H1 (cell line): ENCODE measurements around the gene PDHB.

Source experiments
- CEBPB ChIP-seq: IDR thresholded peaks from 2 replicates; pipeline ENCODE4 v1.6.1; 2012; ENCODE audit warnings: low read depth, low read length
- EP300 ChIP-seq, 2 experiments: IDR thresholded peaks; 1 replicate in 1 of 2; 2 replicates in 1 of 2; pipeline ENCODE4 v1.6.1; 2011 to 2012; ENCODE audit warnings: low read depth in 2 of 2, low read length in 2 of 2, mild to moderate bottlenecking in 2 of 2, borderline replicate concordance in 1 of 2, inconsistent platforms in 1 of 2, moderate library complexity in 1 of 2
- EZH2 ChIP-seq: fragments of 200-600 bp; sonication (generic); IDR thresholded peaks from 2 replicates; pipeline ENCODE4 v1.7.1; 2012; ENCODE audit warnings: low read depth, mild to moderate bottlenecking, moderate library complexity, low read length, inconsistent platforms; ENCODE audit not compliant: severe bottlenecking
- POLR2A ChIP-seq, 2 experiments: IDR thresholded peaks; 1 replicate in 1 of 2; 2 replicates in 1 of 2; pipeline ENCODE4 v1.6.1; 2011; ENCODE audit warnings: low read depth in 2 of 2, low read length in 2 of 2, mild to moderate bottlenecking in 2 of 2; ENCODE audit errors: control extremely low read depth in 1 of 2
- RAD21 ChIP-seq, 2 experiments: IDR thresholded peaks in 1 of 2; conservative IDR thresholded peaks in 1 of 2; 2 replicates each; pipeline ENCODE4 v1.6.1; 2011; ENCODE audit warnings: low read depth in 2 of 2, low read length in 2 of 2, improper control_type of control experiment in 1 of 2, inconsistent platforms in 1 of 2, mild to moderate bottlenecking in 1 of 2, moderate library complexity in 1 of 2
- RXRA ChIP-seq: IDR thresholded peaks from 2 replicates; pipeline ENCODE4 v1.6.1; 2011; ENCODE audit warnings: low read depth, mild to moderate bottlenecking, low read length, moderate library complexity; ENCODE audit not compliant: insufficient read depth
- SUZ12 ChIP-seq: fragments of 200-600 bp; sonication (generic); IDR thresholded peaks from 2 replicates; pipeline ENCODE4 v1.6.1; 2012; ENCODE audit warnings: mild to moderate bottlenecking, inconsistent platforms, low read length, moderate library complexity, mixed read lengths
- TF ChIP-seq, protein P1 (sequence below), 3 experiments: IDR thresholded peaks; 1 replicate in 2 of 3; 2 replicates in 1 of 3; pipeline versions ENCODE4 v1.5.1 to v1.6.1; 2011; ENCODE audit warnings: low read length in 3 of 3, mild to moderate bottlenecking in 3 of 3, inconsistent platforms in 2 of 3, low read depth in 1 of 3, moderate library complexity in 1 of 3; ENCODE audit not compliant: insufficient read depth in 1 of 3; ENCODE audit errors: control extremely low read depth in 1 of 3
- TF ChIP-seq, protein P2 (sequence below): IDR thresholded peaks from 2 replicates; pipeline ENCODE4 v1.6.1; 2012; ENCODE audit warnings: low read length, inconsistent platforms
- TF ChIP-seq, protein P3 (sequence below): IDR thresholded peaks from 2 replicates; pipeline ENCODE4 v1.6.1; 2011; ENCODE audit warnings: low read depth, mild to moderate bottlenecking, low read length; ENCODE audit not compliant: insufficient read depth
- TF ChIP-seq, protein P4 (sequence below): IDR thresholded peaks from 2 replicates; pipeline ENCODE4 v1.6.1; 2012; ENCODE audit warnings: inconsistent platforms

DNA sequence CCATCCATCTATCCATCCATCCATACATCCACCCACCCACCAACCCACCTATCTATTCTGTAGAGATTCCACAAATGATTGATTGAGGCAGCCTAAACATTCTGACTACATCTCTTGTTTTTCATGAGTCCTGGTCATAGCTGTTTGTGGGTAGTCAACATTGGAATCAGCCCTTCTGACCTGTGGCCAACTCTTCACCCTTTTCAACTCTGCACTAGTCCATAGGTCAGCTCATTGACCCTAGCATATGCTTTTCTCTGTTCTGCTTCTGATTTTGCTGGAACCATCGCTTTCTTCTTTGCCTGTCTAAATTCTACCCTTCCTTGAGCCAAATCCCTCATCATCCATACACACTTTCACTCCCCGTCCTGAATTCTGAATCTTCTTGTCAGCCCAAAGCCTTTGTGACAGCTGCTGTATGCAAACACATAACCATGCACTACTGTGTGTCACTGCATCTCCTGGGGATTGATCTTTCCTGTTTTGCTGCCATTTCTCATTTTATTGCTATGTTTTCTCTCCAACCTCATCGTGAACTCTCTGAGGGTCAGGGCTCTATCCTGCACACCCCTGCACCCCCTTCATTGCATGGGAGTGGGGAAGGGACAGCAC, 41.4 kb upstream of the PDHB start:
- TF ChIP-seq RAD21 (IDR thresholded peaks at IDR 0.05 in 1 of 2, conservative IDR thresholded peaks at IDR 0.05 in 1 of 2; ENCODE audit: low read depth in 2 of 2, low read length in 2 of 2) = no peak
- TF ChIP-seq, protein P1, sequence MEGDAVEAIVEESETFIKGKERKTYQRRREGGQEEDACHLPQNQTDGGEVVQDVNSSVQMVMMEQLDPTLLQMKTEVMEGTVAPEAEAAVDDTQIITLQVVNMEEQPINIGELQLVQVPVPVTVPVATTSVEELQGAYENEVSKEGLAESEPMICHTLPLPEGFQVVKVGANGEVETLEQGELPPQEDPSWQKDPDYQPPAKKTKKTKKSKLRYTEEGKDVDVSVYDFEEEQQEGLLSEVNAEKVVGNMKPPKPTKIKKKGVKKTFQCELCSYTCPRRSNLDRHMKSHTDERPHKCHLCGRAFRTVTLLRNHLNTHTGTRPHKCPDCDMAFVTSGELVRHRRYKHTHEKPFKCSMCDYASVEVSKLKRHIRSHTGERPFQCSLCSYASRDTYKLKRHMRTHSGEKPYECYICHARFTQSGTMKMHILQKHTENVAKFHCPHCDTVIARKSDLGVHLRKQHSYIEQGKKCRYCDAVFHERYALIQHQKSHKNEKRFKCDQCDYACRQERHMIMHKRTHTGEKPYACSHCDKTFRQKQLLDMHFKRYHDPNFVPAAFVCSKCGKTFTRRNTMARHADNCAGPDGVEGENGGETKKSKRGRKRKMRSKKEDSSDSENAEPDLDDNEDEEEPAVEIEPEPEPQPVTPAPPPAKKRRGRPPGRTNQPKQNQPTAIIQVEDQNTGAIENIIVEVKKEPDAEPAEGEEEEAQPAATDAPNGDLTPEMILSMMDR (IDR thresholded peaks at IDR 0.05; ENCODE audit: control extremely low read depth in 1 of 3, insufficient read depth in 1 of 3, low read depth in 1 of 3, low read length in 3 of 3) = no peak
- TF ChIP-seq EP300 (IDR thresholded peaks at IDR 0.05; ENCODE audit: borderline replicate concordance in 1 of 2, low read depth in 2 of 2, low read length in 2 of 2) = no peak
- TF ChIP-seq CEBPB = no peak
- TF ChIP-seq, protein P2, sequence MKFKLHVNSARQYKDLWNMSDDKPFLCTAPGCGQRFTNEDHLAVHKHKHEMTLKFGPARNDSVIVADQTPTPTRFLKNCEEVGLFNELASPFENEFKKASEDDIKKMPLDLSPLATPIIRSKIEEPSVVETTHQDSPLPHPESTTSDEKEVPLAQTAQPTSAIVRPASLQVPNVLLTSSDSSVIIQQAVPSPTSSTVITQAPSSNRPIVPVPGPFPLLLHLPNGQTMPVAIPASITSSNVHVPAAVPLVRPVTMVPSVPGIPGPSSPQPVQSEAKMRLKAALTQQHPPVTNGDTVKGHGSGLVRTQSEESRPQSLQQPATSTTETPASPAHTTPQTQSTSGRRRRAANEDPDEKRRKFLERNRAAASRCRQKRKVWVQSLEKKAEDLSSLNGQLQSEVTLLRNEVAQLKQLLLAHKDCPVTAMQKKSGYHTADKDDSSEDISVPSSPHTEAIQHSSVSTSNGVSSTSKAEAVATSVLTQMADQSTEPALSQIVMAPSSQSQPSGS = no peak
- no peak for TF ChIP-seq POLR2A (IDR thresholded peaks at IDR 0.05; ENCODE audit: control extremely low read depth in 1 of 2, low read depth in 2 of 2, low read length in 2 of 2)
- TF ChIP-seq, protein P3, sequence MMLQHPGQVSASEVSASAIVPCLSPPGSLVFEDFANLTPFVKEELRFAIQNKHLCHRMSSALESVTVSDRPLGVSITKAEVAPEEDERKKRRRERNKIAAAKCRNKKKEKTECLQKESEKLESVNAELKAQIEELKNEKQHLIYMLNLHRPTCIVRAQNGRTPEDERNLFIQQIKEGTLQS = no peak
- TF ChIP-seq, protein P4, sequence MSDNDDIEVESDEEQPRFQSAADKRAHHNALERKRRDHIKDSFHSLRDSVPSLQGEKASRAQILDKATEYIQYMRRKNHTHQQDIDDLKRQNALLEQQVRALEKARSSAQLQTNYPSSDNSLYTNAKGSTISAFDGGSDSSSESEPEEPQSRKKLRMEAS = no peak
- TF ChIP-seq RXRA = no peak
- TF ChIP-seq EZH2 = no peak
- no peak for TF ChIP-seq SUZ12
